Stimulated activated CD4-positive, alpha-beta T cell treated with anti-CD3 and anti-CD28 coated beads, Interleukin-12 subunit alpha, Interleukin-12 subunit beta, amount 100 ng/mL, for 4 hours (primary cell): ENCODE measurements around the gene ATP2A3.

ENCODE experiments used
- DNase-seq: peaks from one replicate; pipeline ENCODE4 v3.0.0-alpha.2; 2020

ATP2A3 gene

GRCh38 chr17:3972281-3972731, 8.1 kb upstream of the ATP2A3 start:
- DNase-seq = no peak

- DNase-seq = no peak
Observed at GRCh38 chr17:3970668-3971067, 6.4 kb upstream of the ATP2A3 start.

- DNase-seq = no peak
Observed at GRCh38 chr17:3969963-3970362, 5.7 kb upstream of the ATP2A3 start.

GRCh38 chr17:3968886-3969524, 4.8 kb upstream of the ATP2A3 start:
- no peak for DNase-seq

- no peak for DNase-seq
Observed at GRCh38 chr17:3968015-3968414, 3.8 kb upstream of the ATP2A3 start.

- DNase-seq = no peak
Observed at GRCh38 chr17:3966720-3967363, 2.6 kb upstream of the ATP2A3 start.

GRCh38 chr17:3965118-3965800, 1.0 kb upstream of the ATP2A3 start:
- peak; percentile 61 for DNase-seq

- DNase-seq = peak; percentile 48
Observed at GRCh38 chr17:3963237-3964201, 718 bp downstream of the ATP2A3 start.

- no peak for DNase-seq
Observed at GRCh38 chr17:3962965-3963236, 1.3 kb downstream of the ATP2A3 start.

- DNase-seq = no peak
Observed at GRCh38 chr17:3962217-3962964, 1.8 kb downstream of the ATP2A3 start.

- no peak for DNase-seq
Observed at GRCh38 chr17:3961564-3962047, 2.6 kb downstream of the ATP2A3 start.

GRCh38 chr17:3960764-3961163, 3.5 kb downstream of the ATP2A3 start:
- DNase-seq = no peak

- no peak for DNase-seq
Observed at GRCh38 chr17:3959921-3960601, 4.2 kb downstream of the ATP2A3 start.

- no peak for DNase-seq
Observed at GRCh38 chr17:3959295-3959899, 4.8 kb downstream of the ATP2A3 start.

- no peak for DNase-seq
Observed at GRCh38 chr17:3957735-3958599, 6.3 kb downstream of the ATP2A3 start.

- no peak for DNase-seq
Observed at GRCh38 chr17:3956983-3957382, 7.3 kb downstream of the ATP2A3 start.

- DNase-seq = no peak
Observed at GRCh38 chr17:3956327-3956957, 7.8 kb downstream of the ATP2A3 start.

GRCh38 chr17:3955673-3955988, 8.6 kb downstream of the ATP2A3 start:
- no peak for DNase-seq

GRCh38 chr17:3954976-3955672, 9.1 kb downstream of the ATP2A3 start:
- no peak for DNase-seq
